GM23248 (cell line): ENCODE measurements around the gene TSN. TPM values are rescaled to one million over a fixed set of nuclear protein-coding genes. Genes with fewer than 3 reads are reported as not detected.
"Not testable (repeated sequence)": the region's sequence is repeated elsewhere in the genome, so short reads cannot be mapped to it uniquely, and the experiment has no call there.

Source experiments
- DNase-seq: peaks from one replicate; pipeline ENCODE4 v3.0.0-alpha.2; 2015
- H2AFZ ChIP-seq: fragments of 200-600 bp; sonication (generic); 2 replicates; pipeline ENCODE4 v1.6.1; 2016; ENCODE audit warnings: antibody characterized with exemption
- H3F3A ChIP-seq: fragments of 200-600 bp; sonication (generic); 2 replicates; pipeline ENCODE4 v1.6.1; 2016; ENCODE audit warnings: mild to moderate bottlenecking, antibody characterized with exemption, mixed run types; ENCODE audit not compliant: insufficient read depth
- H3K27ac ChIP-seq: fragments of 200-600 bp; sonication (generic); 2 replicates; pipeline ENCODE4 v1.5.1; 2016; ENCODE audit warnings: mild to moderate bottlenecking
- H3K27me3 ChIP-seq: fragments of 200-600 bp; sonication (generic); replicated peaks from 2 replicates; pipeline ENCODE4 v1.6.1; 2016; ENCODE audit warnings: mild to moderate bottlenecking; ENCODE audit not compliant: insufficient read depth
- H3K36me3 ChIP-seq: fragments of 200-600 bp; sonication (generic); 2 replicates; pipeline ENCODE4 v1.6.1; 2016; ENCODE audit warnings: low read depth, mild to moderate bottlenecking
- H3K4me1 ChIP-seq: fragments of 200-600 bp; sonication (generic); 2 replicates; pipeline ENCODE4 v1.6.1; 2016; ENCODE audit warnings: mild to moderate bottlenecking; ENCODE audit not compliant: insufficient read depth
- H3K4me2 ChIP-seq: fragments of 200-600 bp; sonication (generic); one replicate; pipeline ENCODE4 v1.6.1; 2016; ENCODE audit warnings: mild to moderate bottlenecking; ENCODE audit not compliant: unreplicated experiment
- H3K4me3 ChIP-seq: fragments of 200-600 bp; sonication (generic); 2 replicates; pipeline ENCODE4 v1.5.1; 2016; ENCODE audit warnings: mild to moderate bottlenecking
- H3K79me2 ChIP-seq: fragments of 200-600 bp; sonication (generic); 2 replicates; pipeline ENCODE4 v1.6.1; 2016; ENCODE audit warnings: mild to moderate bottlenecking; ENCODE audit not compliant: insufficient read depth
- H3K9ac ChIP-seq: fragments of 200-600 bp; sonication (generic); 2 replicates; pipeline ENCODE4 v1.6.1; 2016; ENCODE audit warnings: mild to moderate bottlenecking
- H3K9me2 ChIP-seq: fragments of 200-600 bp; sonication (generic); 2 replicates; pipeline ENCODE4 v1.6.1; 2016; ENCODE audit warnings: mixed run types, mild to moderate bottlenecking, moderate library complexity; ENCODE audit not compliant: insufficient read depth
- H3K9me3 ChIP-seq: fragments of 200-600 bp; sonication (generic); one replicate; pipeline ENCODE4 v1.6.1; 2017; ENCODE audit warnings: low read depth
- H4K20me1 ChIP-seq: fragments of 200-600 bp; sonication (generic); 2 replicates; pipeline ENCODE4 v1.6.0; 2016; ENCODE audit not compliant: insufficient read depth
- EZH2 ChIP-seq: fragments of 200-600 bp; sonication (generic); IDR thresholded peaks from 2 replicates; pipeline ENCODE4 v1.6.1; 2018; ENCODE audit warnings: antibody characterized with exemption, mild to moderate bottlenecking; ENCODE audit not compliant: insufficient read depth, poor library complexity, severe bottlenecking
- EZH2phosphoT487 ChIP-seq: fragments of 200-600 bp; sonication (generic); IDR thresholded peaks from 2 replicates; pipeline ENCODE4 v1.6.1; 2018; ENCODE audit warnings: antibody characterized with exemption, moderate library complexity, mild to moderate bottlenecking, low read depth; ENCODE audit not compliant: insufficient read depth
- WGBS, 2 experiments: methylation state at CpG; one replicate each; pipeline ENCODE4 v1.1.6; 2015 to 2017; ENCODE audit warnings: low lambda C conversion rate in 2 of 2, low coverage in 1 of 2; ENCODE audit errors: missing lambda C conversion rate in 2 of 2; 5-methylcytosine and 5-hydroxymethylcytosine counted together
- in situ Hi-C: fragments of 300-500 bp; cut with MboI; formaldehyde crosslinking; loops from 2 replicates; pipeline ENCODE4 v1.15.0; 2020
- polyA plus RNA-seq: library from polyadenylated mRNA; unstranded; fragments of >200 nt; fragmentation: Nextera tagmentation; extraction: Ambion mirVana; gene quantifications from 2 replicates; pipeline ENCODE4 v1.2.1, GENCODE V29; 2016
- total RNA-seq: library from RNA; depleted of rRNA; stranded (reverse); fragments of >200 nt; shearing (Covaris generic); gene quantifications from 2 replicates; pipeline ENCODE4 v1.2.3, GENCODE V29; 2014

Gene TSN
- total and polyA plus RNA-seq, 2 experiments from 2014 or later, result 65.7 to 74.6 TPM

- Histone ChIP-seq H3K4me1 (no peaks in the 10 kb centered on the region), H3K9ac (no peak overlapping the region), H3K36me3 (no peaks in the 10 kb centered on the region), H3F3A (no peaks in the 10 kb centered on the region), H3K4me2 (no peak overlapping the region), H3K27me3 (peaks cover 21% of the 10 kb centered on the region), H2AFZ (no peak overlapping the region), H3K9me3 (peaks cover 6% of the 10 kb centered on the region), H3K79me2 (no peaks in the 10 kb centered on the region), H4K20me1 (no peaks in the 10 kb centered on the region), H3K9me2 (no peaks in the 10 kb centered on the region), H3K4me3 (no peak overlapping the region), H3K27ac (no peak overlapping the region)
- WGBS, 2 experiments, result 50 to 58% methylated on average over 7 of the region's 7 CpGs
- no peak for TF ChIP-seq EZH2phosphoT487
- no peak for TF ChIP-seq EZH2
- DNase-seq, result no peak
- in situ Hi-C loops, result no loop called here
Observed at GRCh38 chr2:121805766-121806143, 50.3 kb downstream of the TSN start.

- in situ Hi-C loops, H3K79me2 ChIP-seq, H3K9me2 ChIP-seq: not testable (repeated sequence)
Observed at GRCh38 chr2:121807771-121808170, 52.3 kb downstream of the TSN start.

GRCh38 chr2:121809607-121810006 is 54.2 kb downstream of the TSN start:
- WGBS, 2 experiments, result 53 to 60% methylated on average over 4 of the region's 4 CpGs

More at GRCh38 chr2:121807771-121808170, 52.3 kb downstream of the TSN start:
- H3F3A ChIP-seq, H3K4me1 ChIP-seq, H3K4me2 ChIP-seq, H4K20me1 ChIP-seq, H3K9ac ChIP-seq, H3K36me3 ChIP-seq, H3K9me3 ChIP-seq, H2AFZ ChIP-seq, H3K4me3 ChIP-seq, H3K27ac ChIP-seq, DNase-seq: not testable (repeated sequence)
- WGBS, 2 experiments, result 68% methylated on average over 8 of the region's 8 CpGs
- H3K27me3 ChIP-seq, result peaks cover 21% of the 10 kb centered on the region

DNA sequence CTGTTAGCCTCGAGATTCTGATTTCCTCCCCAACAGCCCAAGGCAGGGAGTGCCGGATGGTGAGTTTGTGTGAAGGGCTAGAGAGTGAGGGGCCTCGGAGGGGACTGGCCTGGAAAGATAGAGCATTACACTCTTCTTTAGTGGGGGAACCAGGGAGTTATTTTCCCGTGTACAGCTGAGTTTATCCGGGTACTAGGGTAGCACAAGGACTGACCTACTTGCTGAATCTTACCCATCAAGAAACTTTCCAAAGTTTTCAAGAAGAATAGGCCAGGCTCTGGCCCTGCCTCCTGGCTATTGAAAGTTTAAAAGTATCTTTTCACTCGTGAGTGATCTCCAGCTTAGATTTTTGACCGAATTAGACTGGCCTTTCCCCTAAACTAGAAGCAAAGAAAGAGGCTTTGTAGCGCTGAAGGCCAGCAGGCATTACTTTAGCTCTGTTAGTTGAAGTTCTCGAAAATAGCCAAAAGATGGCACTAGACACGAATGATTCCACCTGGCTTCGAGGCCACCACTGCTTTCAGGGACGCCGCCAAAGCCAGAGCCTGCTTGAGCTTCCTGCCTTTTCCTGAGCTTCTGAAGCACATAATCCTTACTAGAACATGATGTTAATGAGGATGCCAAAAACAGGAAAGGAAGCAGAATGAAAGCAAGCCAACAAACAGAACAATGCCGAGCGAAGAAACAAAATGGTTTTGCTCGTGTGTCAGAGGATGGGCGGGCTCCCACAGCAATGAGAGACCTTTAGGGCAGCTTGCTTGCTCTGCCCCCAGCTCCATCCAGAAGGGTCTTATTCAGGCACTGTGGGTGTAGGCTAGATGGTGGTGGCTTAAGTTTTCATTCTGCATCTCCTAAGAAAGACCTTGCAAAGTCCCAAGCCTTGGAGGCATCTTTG is 55.8 kb downstream of the TSN start:
- no peak for TF ChIP-seq EZH2phosphoT487
- TF ChIP-seq EZH2, result no peak
- Histone ChIP-seq H4K20me1 (no peaks in the 10 kb centered on the region), H3K9me2 (no peaks in the 10 kb centered on the region), H3K27me3 (peaks cover 2% of the 10 kb centered on the region), H3K27ac (no peak overlapping the region), H3K4me2 (no peak overlapping the region), H3K9ac (no peak overlapping the region), H3F3A (no peaks in the 10 kb centered on the region), H3K79me2 (no peaks in the 10 kb centered on the region), H3K36me3 (no peaks in the 10 kb centered on the region), H2AFZ (peak overlapping the region; percentile 44), H3K4me1 (no peaks in the 10 kb centered on the region), H3K4me3 (no peak overlapping the region), H3K9me3 (no peaks in the 10 kb centered on the region)
- peak; percentile 84 for DNase-seq
- in situ Hi-C loops, result no loop called here
- 27% methylated on average over 17 of the region's 17 CpGs for WGBS, 2 experiments

More at GRCh38 chr2:121809607-121810006, 54.2 kb downstream of the TSN start:
- H3K27me3 ChIP-seq, result peaks cover 15% of the 10 kb centered on the region
- no peak for DNase-seq
- H3K9me3 ChIP-seq, result no peaks in the 10 kb centered on the region
- no peaks in the 10 kb centered on the region for H3K4me1 ChIP-seq
- H3K9ac ChIP-seq, result no peak overlapping the region
- H3K4me2 ChIP-seq, result no peak overlapping the region
- H3K79me2 ChIP-seq, result no peaks in the 10 kb centered on the region
- H3F3A ChIP-seq, result no peaks in the 10 kb centered on the region
- H3K9me2 ChIP-seq, result no peaks in the 10 kb centered on the region
- H2AFZ ChIP-seq, result no peak overlapping the region
- no peak for TF ChIP-seq EZH2phosphoT487
- TF ChIP-seq EZH2, result no peak
- no peaks in the 10 kb centered on the region for H3K36me3 ChIP-seq
- H3K27ac ChIP-seq, result no peak overlapping the region
- in situ Hi-C loops, result no loop called here
- no peaks in the 10 kb centered on the region for H4K20me1 ChIP-seq
- no peak overlapping the region for H3K4me3 ChIP-seq

DNA sequence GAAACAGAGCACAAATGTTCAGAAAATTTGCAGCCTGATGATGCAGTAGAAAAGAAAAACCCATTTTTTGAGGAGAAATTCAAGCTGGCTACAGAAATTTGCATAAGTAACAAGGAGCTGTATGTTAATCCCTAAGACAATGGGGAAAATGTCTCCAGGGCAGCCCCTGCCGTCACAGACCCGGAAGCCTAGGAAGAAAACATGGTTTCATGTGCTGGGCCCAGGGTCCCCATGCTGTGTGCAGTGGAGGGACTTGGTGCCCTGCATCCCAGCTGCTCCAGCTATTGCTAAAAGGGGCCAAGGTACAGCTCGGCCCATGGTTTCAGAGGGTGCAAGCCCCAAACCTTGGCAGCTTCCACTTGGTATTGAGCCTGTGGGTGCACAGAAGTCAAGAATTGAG is 57.6 kb downstream of the TSN start:
- H3K36me3 ChIP-seq, H3K79me2 ChIP-seq, H3K4me3 ChIP-seq, H3K4me1 ChIP-seq, H3K9me3 ChIP-seq, in situ Hi-C loops, DNase-seq, H3F3A ChIP-seq, H3K4me2 ChIP-seq, H4K20me1 ChIP-seq, H3K27ac ChIP-seq, H2AFZ ChIP-seq, H3K9me2 ChIP-seq, H3K27me3 ChIP-seq, H3K9ac ChIP-seq: not testable (repeated sequence)
- 85 to 87% methylated on average over 3 of the region's 3 CpGs for WGBS, 2 experiments
